ELR (cell line): ENCODE measurements around the gene ARHGAP26.
"Not testable (repeated sequence)": the region's sequence is repeated elsewhere in the genome, so short reads cannot be mapped to it uniquely, and the experiment has no call there.

Experiments used
- DNase-seq: peaks from one replicate; pipeline ENCODE4 v3.0.0-alpha.2; 2015; ENCODE audit warnings: low read depth

ARHGAP26 gene

DNA sequence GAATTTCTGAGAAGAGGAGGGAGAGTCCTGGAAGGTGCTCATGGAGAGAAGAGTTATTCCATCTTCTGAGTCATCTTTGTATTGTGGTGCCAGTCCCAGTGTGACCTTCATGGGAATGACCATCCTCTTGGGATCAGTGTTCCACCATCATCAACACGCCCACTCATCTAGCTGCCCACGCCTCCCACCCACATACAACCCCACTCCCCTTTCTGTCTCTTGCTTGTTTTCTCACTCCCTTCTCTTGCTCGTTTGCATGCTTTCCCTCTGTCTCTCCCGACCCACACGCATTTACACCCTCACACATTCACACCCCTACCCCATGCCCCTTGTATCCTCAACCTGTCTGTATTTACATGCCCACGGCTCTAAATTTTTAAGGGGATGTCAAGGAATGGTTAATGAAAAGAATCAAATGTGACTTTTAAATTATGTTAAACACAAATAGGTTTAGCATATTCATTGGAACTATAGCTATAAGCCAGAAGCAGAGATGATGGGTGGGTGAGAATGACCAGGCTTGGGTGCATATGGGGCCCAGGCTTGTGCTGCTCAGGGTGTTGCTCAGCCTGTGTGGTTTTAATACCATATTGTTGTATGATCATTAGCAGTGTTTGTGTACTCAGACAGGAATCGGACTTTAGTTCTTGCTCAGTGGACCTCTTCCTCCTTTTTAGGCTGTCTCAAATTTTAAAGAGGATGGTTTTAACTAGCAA, 160.4 kb downstream of the ARHGAP26 start:
- DNase-seq: no peak

- DNase-seq: no peak
Observed at GRCh38 chr5:142931896-142932686, 161.9 kb downstream of the ARHGAP26 start.

DNA sequence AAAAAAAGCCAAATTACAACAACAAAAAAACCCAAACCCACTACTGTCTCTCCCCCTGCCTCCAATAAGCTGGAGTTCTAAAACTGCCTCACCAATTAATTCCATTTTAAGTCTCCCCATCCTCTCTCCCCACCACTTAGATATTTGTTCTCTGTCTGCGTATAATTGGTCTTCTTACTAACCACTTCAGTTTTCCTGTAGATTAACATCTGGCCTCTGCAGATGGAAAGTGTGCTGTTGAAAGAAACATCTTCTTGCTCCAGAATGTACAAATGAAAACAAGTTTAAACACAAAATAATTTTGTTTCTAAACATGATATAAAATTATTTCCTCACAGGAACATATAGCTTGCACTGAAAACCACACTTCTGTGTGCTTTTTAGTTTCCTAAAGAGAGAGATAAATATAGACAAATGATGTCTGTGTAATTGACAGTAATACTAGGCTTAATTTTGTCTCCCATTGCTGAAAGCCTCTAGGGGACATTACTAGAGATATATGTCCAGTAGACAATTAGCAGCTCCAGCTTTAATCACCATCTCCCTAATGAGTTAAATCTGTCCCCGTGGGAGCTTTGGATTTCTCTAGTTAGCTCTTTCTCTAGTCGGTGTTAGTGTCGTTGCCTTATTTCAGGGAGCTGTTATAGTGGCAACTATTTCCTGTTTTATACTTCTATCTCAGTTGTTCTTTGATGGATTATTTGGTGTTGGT, 164.0 kb downstream of the ARHGAP26 start:
- no peak for DNase-seq

DNA sequence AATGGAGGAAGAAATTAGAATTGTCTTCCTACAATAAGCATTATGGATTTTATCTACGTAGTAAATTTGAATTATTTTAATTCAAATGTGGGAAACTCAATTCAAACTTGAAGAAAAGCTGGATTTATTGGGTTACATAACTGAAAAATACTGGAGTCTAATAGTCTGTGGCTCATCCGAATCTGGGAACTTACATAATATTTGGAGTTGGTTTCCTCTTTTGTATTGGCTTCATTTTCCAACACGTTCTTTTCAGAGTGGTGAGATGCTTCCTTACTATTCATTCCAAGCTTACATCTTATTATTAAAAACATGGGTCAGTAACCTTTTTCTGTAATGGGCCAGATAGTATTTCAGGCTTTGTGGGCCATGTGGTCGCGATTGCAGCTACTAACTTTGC, 164.8 kb downstream of the ARHGAP26 start:
- DNase-seq: no peak

- no peak for DNase-seq
Observed at GRCh38 chr5:142937374-142937773, 167.2 kb downstream of the ARHGAP26 start.

DNA sequence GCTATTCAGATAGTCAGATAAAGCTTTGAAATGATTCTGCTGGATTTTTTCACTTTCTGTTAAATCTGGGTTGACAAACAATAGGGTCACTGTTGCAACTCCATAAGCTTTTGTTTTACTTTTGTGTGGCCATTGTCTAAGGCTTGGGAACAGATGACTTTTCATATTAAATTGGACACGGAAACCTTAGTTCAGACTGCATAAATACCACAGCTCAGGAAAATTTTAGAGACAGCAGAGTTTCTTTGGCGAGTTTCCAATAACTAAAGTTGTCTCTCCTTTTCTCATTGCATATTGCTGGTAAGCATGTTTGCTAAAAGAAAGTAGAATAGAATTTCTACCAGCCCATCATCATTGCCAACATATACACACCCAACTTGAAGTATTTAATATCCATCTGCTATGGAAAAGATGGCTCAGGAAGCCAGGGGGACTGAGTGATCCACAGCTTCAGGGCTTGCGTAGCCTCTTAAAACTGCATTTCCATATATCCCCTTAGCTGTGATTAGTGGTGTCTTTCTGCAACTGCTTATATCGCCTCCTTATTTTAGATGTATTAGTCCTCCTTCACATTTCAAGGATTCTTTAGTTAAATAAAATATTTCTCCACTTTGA, 168.2 kb downstream of the ARHGAP26 start:
- no peak for DNase-seq

GRCh38 chr5:142939006-142939405, 168.8 kb downstream of the ARHGAP26 start:
- DNase-seq: no peak

DNA sequence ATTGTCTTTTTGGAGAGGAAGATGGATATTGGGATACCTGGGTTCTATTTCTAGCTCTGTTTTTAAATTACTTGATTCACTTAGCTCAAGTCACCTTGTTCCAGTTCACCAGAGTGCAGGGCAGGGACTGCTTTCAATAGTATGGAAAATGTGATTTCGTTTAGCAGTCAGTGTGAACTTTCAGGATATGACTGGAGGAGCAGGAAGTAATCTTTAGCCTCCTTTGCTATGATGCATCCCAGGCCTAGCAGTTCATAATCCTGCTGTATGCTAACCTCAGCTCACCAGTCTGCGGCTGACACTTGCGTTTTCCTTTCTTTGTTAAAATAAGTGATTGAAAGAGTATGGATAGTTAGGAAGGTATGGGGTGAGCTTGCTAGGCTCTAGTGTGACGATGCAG, 169.7 kb downstream of the ARHGAP26 start:
- DNase-seq: peak; percentile 50

GRCh38 chr5:142941245-142941644, 171.1 kb downstream of the ARHGAP26 start:
- DNase-seq: no peak

GRCh38 chr5:142942901-142943300, 172.7 kb downstream of the ARHGAP26 start:
- DNase-seq: no peak

GRCh38 chr5:142944140-142944539, 174.0 kb downstream of the ARHGAP26 start:
- DNase-seq: peak; percentile 68

GRCh38 chr5:142945321-142945720, 175.1 kb downstream of the ARHGAP26 start:
- DNase-seq: no peak

DNA sequence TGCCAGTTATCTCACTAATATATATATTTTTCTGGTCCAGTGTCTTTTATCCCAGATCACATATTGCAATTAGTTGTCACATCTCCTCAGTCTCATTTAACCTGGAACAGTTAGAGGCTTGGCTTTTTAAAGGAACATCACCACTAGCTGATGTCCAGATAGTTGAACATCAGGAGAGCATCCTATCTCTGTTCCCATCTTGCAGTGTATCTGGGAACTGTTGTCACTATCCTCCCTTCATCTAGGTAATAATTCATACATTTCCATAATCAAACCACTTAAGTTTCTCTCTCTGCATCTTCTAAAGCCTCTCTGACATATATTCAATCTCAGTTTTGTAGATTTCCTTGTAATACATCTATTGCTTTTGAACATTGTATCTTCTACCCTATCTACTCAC, 175.7 kb downstream of the ARHGAP26 start:
- no peak for DNase-seq

DNA sequence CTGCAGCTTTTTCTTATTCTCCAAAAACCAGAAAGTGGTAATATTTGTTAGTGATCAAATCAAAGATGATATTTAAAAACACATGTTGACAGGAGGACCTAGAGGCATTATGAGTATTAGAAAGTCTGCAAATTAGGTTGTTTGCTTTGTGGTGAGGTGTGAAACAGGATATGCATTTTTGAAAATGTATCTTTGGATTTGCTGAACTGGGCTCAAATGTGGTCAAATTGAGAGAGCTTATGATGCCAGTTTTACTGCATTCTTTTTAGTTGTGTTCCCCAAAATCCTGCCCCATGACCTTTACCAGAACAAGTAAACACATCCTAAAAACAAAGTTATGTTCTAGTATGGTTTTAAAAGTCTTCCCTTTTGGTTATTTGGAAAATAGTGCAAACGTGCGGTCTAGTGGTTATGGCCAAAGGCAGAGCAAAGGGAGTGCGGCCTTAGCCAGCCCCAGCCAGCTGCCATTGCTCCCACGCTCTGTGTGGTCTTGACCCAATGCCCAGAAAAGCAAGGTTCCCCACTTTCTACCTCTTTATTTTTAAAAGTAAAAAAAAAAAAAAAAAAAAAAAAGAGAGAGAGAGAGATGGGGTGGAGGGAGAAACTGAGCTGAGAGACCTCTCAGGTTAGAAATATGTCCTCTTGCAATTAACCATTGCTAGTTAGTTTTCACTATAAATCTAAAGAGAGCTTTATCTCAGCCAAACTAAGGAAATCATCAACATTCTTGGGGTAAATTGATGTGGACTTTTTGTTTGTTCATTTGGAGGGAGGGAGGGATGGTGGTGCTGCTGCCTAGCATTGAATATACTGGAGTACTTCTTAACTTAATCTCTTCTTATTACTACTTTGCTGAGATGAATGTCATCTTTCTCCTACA, 176.6 kb downstream of the ARHGAP26 start:
- DNase-seq: no peak

DNA sequence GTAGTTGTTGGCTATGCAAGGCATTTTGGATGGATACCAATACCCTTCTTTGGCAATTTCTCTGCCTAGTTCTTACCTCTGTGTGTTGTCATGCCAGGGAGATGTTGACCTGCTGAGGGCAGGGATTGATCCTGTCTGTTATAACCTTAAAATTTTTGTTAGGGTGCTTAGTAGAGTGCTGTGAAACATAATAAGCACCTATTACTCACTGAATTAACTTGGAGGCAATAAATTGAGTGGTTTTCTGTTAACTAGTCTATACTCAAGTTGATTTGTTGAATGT, 177.2 kb downstream of the ARHGAP26 start:
- DNase-seq: no peak

- DNase-seq: peak; percentile 17
Observed at GRCh38 chr5:142952229-142952628, 182.1 kb downstream of the ARHGAP26 start.

GRCh38 chr5:142952871-142953270, 182.7 kb downstream of the ARHGAP26 start:
- DNase-seq: not testable (repeated sequence)

DNA sequence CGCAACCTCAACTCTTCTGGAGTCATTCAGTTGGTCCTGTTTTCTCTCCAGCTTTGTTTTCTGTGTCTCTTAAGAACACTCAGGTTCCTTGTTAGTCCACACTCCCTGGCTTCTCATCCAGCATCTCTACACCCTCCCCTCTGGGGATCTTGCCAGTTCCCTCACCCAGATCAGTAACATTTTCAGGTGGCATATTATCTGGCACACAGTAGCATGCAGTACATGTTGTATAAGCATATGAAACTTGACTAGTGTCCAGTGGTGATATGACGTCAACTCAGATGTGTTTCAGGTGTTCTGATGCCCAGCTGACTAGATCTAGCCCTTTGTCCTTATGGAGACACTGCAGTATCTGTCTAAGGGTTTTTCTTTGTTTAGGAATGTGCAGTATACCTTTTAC, 184.3 kb downstream of the ARHGAP26 start:
- DNase-seq: no peak

GRCh38 chr5:142955628-142956027, 185.5 kb downstream of the ARHGAP26 start:
- DNase-seq: no peak

GRCh38 chr5:142957528-142957927, 187.4 kb downstream of the ARHGAP26 start:
- no peak for DNase-seq

DNA sequence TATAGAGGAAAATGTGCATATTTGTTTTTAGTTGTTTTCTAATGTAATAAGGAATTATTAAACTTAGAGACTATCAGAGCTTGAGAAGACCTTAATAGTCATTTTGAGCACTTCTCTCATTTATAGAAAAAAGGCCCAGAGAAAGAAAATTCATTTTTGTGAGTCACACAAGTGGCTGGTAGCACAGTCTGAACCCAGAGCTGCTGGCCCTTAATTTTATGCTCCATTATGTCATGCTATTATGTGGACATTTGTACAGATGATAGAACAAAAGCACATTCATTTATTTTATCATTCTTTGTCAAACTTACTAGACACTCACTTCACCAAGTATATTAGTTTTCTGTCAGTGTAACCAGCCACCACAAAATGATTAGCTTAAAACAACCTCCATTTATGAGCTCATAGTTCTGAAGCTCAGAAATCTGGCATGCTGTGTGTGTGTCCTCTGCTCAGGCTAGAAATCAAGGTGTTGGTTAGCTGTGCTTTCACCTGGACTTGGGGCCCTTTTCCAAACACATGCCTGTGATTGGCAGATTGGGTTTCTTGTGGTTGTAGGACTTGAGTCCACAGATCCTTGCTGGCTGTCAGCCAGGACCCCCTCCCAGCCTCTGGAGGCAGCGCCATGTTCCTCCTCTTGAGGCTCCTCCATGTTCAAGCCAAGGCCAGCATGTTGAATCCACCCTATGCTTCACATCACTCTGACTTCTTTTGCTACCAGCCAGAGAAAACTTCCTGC, 188.9 kb downstream of the ARHGAP26 start:
- peak; percentile 35 for DNase-seq
